Fibroblast of lung (primary cell): Measurements from ENCODE around the gene NRROS.

ENCODE experiments used
- CTCF ChIP-seq, 2 donors: IDR thresholded peaks in 1 of 2; conservative IDR thresholded peaks in 1 of 2; 1 replicate in 1 of 2; 2 replicates in 1 of 2; pipeline ENCODE4 v1.5.1; 2011 to 2012; ENCODE audit warnings: low read length in 2 of 2, control low read depth in 1 of 2, inconsistent platforms in 1 of 2, low read depth in 1 of 2, mild to moderate bottlenecking in 1 of 2
- EZH2 ChIP-seq: IDR thresholded peaks from 2 replicates; pipeline ENCODE4 v1.5.1; 2012; ENCODE audit warnings: low read length, control low read depth, mild to moderate bottlenecking; ENCODE audit errors: missing control alignments

- TF ChIP-seq CTCF (conservative IDR thresholded peaks at IDR 0.05 in 1 of 2, IDR thresholded peaks at IDR 0.05 in 1 of 2; ENCODE audit: low read depth in 1 of 2, low read length in 2 of 2) (no peak), EZH2 (no peak)
Observed at GRCh38 chr3:196691386-196691785, 51.9 kb downstream of the NRROS start.
